Glomerular endothelial cell (primary cell): Measurements from ENCODE around the gene RAB10. TPM values are rescaled to one million over a fixed set of nuclear protein-coding genes. Genes with fewer than 3 reads are reported as not detected.
"Not testable (repeated sequence)": the region's sequence is repeated elsewhere in the genome, so short reads cannot be mapped to it uniquely, and the experiment has no call there.

ENCODE experiments used
- DNase-seq: peaks from one replicate; pipeline ENCODE4 v3.0.0-alpha.2; 2011; ENCODE audit warnings: low read depth, low spot score; ENCODE audit errors: extremely low read depth
- total RNA-seq: library from RNA; depleted of rRNA; stranded (reverse); fragments of >200 nt; gene quantifications from 2 replicates; pipeline ENCODE4 v1.2.3, GENCODE V29; 2015

Gene RAB10
- total RNA-seq, 1 donor from 2014 or later: 180 TPM

- no peak for DNase-seq
Measured at GRCh38 chr2:26016012-26016705, 17.7 kb upstream of the RAB10 start.

DNA sequence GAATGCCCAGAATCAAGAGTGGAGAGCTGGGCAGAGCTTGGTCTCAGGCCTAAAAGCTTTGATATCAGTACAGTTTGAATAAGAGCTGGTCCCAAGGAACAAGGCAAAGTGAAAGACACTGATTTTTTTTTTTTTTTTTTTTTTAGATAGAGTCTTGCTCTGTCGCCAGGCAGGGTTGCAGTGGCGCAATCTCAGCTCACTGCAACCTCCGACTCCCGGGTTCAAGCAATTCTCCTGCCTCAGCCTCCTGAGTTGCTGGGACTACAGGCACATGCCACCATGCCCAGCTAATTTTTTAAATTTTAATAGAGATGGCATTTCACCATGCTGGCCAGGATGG is 17.2 kb upstream of the RAB10 start:
- not testable (repeated sequence) for DNase-seq

GRCh38 chr2:26017464-26018183 is 16.3 kb upstream of the RAB10 start:
- DNase-seq: no peak

DNA sequence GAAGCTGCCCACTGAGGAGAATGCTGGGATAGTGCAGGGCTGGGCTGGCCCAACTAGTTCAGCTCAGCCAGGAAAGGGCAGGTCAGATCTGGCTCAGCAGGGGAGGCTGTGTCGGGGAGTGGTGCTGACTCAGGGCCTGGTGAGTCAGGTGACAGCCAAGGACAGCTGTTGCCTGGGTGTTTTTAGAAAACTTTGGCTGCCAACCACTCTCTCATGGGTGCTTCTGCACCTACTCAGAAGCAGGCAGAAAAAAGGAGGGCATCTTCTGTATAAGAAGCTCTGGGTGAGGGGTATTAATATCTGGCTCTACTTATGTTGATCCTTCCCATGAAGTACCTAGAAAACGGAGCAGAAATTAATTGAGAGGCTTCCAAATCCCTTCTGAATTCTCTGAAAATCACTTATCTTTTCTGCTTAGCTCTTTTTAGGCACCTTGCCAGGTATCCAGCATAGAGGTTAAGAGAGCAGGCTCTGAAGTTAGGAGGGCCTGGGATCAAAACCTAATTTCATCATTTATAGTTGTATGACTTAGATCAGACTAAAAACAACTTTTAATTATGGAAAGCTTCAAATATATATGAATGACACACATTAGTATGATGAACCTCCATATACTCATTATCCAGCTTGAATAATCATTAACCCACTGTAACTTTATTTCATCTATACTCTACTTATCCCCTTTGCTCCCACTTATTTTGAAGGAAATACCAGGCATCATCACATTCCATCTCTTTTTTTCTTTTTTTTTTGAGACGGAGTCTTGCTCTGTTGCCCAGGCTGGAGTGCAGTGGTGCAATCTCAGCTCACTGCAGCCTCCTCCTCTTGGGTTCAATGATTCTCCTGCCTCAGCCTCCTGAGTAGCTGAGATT is 15.5 kb upstream of the RAB10 start:
- DNase-seq: no peak

DNA sequence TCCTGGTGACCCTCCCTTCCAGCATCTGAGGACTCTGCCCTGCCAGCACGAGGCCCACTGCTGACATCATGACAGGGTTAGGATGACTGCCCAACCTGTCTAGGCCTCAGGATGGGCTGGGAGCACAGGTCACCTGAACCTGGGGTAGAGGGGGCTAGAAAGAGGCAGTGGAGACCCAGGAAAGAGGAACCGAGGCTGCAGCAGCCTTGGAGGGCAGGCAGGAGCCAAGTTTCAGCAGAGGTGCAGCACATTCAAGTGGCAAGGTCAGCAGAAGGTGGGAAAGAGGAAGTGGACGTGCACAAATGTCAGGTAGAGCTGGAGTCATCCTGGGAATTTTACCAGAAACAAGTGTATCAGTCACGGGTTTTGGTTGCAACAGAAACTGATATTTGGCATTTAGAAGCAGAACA is 13.6 kb upstream of the RAB10 start:
- DNase-seq: no peak

- DNase-seq: no peak
Measured at GRCh38 chr2:26024260-26024659, 9.6 kb upstream of the RAB10 start.

DNA sequence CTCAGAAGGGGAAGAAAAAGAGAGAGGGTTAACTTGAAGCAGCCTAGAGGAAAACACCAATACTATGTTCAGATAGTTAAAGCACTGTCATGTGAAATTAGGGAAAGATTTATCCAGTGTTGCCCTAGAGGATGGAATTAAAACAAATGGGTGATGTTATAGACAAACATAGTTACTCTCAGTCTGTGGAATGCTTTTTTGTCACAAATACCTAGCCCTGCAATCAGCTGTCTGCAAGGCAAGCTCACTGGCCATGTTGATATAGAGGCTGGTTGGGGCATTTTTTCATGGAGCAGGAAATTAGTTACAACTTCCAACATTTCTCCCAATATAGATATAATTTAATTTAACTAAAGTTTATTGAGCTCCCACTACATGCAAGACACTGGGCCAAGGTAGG is 8.4 kb upstream of the RAB10 start:
- DNase-seq: no peak

GRCh38 chr2:26028083-26028482 is 5.8 kb upstream of the RAB10 start:
- DNase-seq: not testable (repeated sequence)

GRCh38 chr2:26032586-26033269 is 1.2 kb upstream of the RAB10 start:
- not testable (repeated sequence) for DNase-seq

DNA sequence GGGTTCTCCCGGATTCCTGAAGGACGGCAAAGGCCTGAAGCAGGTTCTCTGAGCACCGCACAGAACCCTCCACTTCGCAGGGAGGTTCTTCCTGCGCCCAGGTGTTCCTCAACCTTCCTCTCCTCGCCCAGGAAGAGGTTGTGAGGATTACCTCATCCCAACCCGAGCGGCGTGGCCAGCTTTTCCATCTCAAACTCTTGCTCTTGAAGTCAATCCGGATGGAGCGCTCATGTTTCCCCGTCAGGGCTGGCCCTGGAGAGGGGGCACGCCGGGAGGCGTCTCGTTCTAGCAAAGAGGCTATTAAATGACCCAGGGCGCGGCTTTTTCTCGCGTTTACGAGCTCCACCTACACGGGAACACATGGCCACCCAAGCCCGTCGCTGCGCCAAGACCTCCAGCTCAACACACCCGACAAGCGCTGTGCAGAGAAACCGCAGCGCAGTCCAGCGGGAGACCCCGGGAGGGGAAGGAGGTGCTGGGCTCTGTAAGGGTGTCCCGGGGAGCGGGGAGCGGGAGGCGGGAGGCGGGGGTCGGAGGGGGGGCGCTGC is 540 bp upstream of the RAB10 start:
- DNase-seq: no peak

DNA sequence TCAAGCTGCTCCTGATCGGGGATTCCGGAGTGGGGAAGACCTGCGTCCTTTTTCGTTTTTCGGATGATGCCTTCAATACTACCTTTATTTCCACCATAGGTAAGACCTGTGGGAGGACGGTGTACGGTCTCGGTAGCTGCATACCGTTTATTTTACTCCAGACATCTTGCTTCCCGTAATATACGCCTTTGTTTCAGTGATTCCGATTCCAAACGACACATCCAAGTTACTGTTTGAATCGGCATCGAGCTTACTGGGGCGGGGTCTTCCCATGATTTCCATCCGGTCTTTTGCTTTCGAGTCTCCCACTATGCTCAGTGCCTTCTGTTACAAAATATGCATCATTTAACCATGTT is 731 bp downstream of the RAB10 start:
- no peak for DNase-seq

DNA sequence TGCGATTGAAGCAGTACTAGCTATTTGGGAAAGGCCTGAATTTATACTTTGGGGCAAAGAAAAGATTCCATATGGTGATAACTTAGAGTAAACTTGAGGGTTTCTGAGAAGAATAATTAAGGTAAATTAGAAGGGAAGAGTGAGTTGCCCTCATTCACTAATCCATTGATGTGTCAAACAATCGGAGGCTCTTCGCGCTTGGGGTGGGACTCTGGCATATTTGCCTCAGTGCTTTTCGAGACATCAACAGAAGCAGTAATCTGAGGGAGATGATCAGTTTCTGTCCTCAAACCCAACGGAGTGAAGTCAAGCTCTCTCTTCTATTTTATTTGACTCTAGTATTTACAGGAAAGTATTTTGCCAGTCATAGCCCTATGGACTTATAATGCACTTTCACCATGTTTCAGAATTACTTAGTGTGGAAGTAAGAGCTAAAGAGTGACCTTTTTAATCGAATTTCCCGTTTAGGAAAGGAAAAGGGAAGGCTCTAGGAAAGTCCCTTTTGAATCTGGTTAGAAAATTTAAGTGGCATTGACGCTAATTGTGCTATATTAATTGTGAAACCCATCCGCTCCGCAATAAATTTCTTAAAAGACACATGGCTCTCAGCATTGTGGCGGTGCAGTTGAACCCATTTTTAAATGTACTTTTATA is 1.3 kb downstream of the RAB10 start:
- DNase-seq: no peak

- DNase-seq: no peak
Measured at GRCh38 chr2:26039603-26040323, 5.9 kb downstream of the RAB10 start.

DNA sequence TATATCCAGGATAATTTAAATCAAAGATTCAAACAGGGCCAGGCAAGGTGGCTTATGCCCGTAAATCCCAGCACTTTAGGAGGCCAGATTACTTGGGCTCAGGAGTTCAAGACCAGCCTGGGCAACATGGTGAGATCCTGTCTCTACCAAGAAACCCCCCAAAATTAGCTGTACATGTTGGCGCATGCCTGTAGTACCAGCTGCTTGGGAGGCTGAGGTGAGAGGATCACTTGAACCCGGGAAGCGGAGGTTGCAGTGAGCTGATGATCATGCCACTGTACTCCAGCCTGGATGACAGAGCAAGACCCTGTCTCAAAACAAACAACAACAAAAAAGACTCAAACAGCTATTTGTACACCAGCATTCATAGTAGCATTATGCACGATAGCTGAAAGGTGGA is 9.2 kb downstream of the RAB10 start:
- DNase-seq: no peak

DNA sequence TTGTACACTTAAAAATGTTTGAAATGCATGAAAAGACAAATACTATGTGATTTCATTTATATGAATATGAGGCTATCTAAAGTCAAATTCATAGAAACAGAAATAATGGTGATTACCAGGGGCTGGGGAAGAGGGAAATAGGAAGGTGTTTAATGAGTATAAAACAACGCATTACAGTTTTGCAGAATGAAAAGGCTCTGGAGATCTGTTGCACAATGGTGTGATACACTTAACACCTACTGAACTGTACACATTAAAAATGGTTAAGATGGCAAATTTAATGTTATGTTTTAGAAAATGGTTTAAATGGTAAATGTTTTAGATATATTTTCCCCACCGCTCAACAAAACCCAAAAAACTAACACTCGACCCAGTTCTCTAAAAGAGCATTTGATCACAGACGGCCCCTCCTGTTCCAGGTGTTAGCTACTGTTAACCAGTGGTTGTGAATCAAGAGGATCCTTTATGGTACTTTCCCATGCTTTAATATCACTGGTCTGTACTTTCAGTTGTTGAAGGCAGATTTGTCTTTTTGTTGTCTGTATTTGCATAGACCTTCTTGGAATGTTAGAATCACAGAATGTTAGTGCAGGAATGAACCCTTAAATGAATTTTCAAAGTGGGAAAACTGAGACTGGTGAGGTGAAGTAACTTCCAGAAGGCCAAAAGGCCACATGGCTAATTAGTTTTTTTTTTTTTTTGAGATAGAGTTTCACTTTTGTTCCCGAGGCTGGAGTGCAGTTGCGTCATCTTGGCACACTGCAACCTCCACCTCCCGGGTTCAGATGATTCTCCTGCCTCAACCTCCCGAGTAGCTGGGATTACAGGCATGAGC is 10.2 kb downstream of the RAB10 start:
- no peak for DNase-seq

DNA sequence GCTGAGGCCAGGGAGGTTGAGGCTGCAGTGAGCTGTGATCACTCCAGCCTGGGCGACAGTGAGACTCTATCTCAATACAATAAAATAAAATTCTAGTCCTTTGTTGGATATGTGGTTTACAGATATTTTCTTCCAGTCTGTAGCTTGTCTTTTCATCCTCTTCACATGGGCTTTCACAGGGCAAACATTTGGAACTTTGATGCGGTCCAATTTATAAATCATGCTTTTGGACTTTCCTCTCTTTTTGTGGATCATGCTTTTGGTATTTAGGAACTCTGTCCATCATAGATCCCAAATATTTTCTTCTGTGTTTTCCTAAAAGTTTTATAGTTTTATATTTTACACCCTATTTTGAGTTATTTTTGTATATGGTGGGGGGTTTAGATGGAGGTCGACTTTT is 14.9 kb downstream of the RAB10 start:
- no peak for DNase-seq

- DNase-seq: no peak
Measured at GRCh38 chr2:26049641-26050040, 15.8 kb downstream of the RAB10 start.

DNA sequence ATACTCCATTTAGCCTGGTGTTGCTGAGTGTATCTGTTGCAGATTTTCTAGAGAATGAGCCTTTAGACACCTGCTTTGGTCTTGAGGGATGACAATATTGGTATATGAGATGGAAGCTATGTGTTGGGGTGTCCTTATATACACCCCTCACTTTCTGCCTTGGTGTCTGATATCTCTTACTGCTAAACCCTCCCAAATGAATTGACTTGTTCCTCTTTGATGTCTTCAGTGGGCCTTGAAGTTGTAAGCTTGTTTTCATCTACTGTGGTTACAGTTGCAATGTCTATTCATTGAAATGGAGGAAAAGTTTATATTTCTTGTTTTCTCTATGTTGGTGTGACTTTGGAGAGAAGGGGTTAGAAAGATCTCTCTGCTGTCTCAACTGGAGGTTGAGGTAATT is 18.9 kb downstream of the RAB10 start:
- DNase-seq: no peak
